ENCODE results near the gene A2M.

The A2M gene

GRCh38 chr12:9127936-9128663, 12.4 kb upstream of the A2M start:
- POLR2A ChIA-PET = no interaction called here
- Histone ChIP-seq H3K36me3 (ENCODE audit: control insufficient read depth in 2 of 2, insufficient read depth in 1 of 2, low read length in 2 of 2) (no peaks in the 10 kb centered on the region), H3K4me3 (ENCODE audit: low read depth, low read length) (no peak overlapping the region), H3K9me3 (ENCODE audit: control insufficient read depth, insufficient read depth, low read depth, low read length) (no peaks in the 10 kb centered on the region), H3K4me1 (ENCODE audit: control insufficient read depth, insufficient read depth, low read length) (no peaks in the 10 kb centered on the region), H3K27ac (ENCODE audit: extremely low read depth, low read depth, low read length) (no peak overlapping the region)
- CTCF ChIA-PET = no interaction called here
- TF ChIP-seq ZNF112 (tag by site-specific recombination; IDR thresholded peaks at IDR 0.05) = no peak
- TF ChIP-seq ZNF140 (tag by site-specific recombination; IDR thresholded peaks at IDR 0.05) = no peak

- no peak overlapping the region for H3K4me3 ChIP-seq (ENCODE audit: low read depth, low read length)
- H3K4me1 ChIP-seq (ENCODE audit: control insufficient read depth, insufficient read depth, low read length) = no peaks in the 10 kb centered on the region
- ChIA-PET POLR2A (no interaction called here), CTCF (no interaction called here)
- no peaks in the 10 kb centered on the region for H3K36me3 ChIP-seq (ENCODE audit: control insufficient read depth in 2 of 2, insufficient read depth in 1 of 2, low read length in 2 of 2)
- H3K9me3 ChIP-seq (ENCODE audit: control insufficient read depth, insufficient read depth, low read depth, low read length) = no peaks in the 10 kb centered on the region
- H3K27ac ChIP-seq (ENCODE audit: extremely low read depth, low read depth, low read length) = no peak overlapping the region
- TF ChIP-seq PRDM1 (tag by site-specific recombination; IDR thresholded peaks at IDR 0.05) (no peak), ZNF596 (tag by site-specific recombination; IDR thresholded peaks at IDR 0.05) (no peak), ZNF426 (tag by site-specific recombination; IDR thresholded peaks at IDR 0.05) (no peak), ZXDB (tag by site-specific recombination; IDR thresholded peaks at IDR 0.05) (no peak), ZNF621 (tag by site-specific recombination; IDR thresholded peaks at IDR 0.05) (no peak), ZNF362 (tag by site-specific recombination; IDR thresholded peaks at IDR 0.05) (no peak), ZNF23 (tag by site-specific recombination; IDR thresholded peaks at IDR 0.05; ENCODE audit: borderline replicate concordance) (no peak), ZNF280C (tag by site-specific recombination; IDR thresholded peaks at IDR 0.05) (no peak), ZNF677 (tag by site-specific recombination; IDR thresholded peaks at IDR 0.05) (no peak), FEZF1 (tag by site-specific recombination; IDR thresholded peaks at IDR 0.05) (no peak), KLF8 (tag by site-specific recombination; IDR thresholded peaks at IDR 0.05) (no peak), ZNF423 (tag by site-specific recombination; IDR thresholded peaks at IDR 0.05) (no peak), ZEB2 (tag by site-specific recombination; IDR thresholded peaks at IDR 0.05) (no peak), ZNF311 (tag by site-specific recombination; IDR thresholded peaks at IDR 0.05; ENCODE audit: borderline replicate concordance) (no peak), ZNF433 (tag by site-specific recombination; IDR thresholded peaks at IDR 0.05; ENCODE audit: low read depth) (no peak), HOXC10 (CRISPR knock-in tag; IDR thresholded peaks at IDR 0.05) (no peak), ZNF404 (tag by site-specific recombination; IDR thresholded peaks at IDR 0.05) (no peak), SP7 (tag by site-specific recombination; IDR thresholded peaks at IDR 0.05) (no peak), REPIN1 (tag by site-specific recombination; IDR thresholded peaks at IDR 0.05; ENCODE audit: low read depth) (no peak)
Observed at GRCh38 chr12:9127484-9127883, 11.8 kb upstream of the A2M start.

Data from HEK293 (cell line).